CD4-positive, alpha-beta T cell (primary cell): ENCODE data around the gene CADM4. TPM values are rescaled to one million over a fixed set of nuclear protein-coding genes. Genes with fewer than 3 reads are reported as not detected.

ENCODE experiments used
- ATAC-seq: fragments of 200-7000 bp; cut with Tn5 transposase; one replicate; pipeline ENCODE4 v1.10.0; 2022; ENCODE audit warnings: mild to moderate bottlenecking; ENCODE audit not compliant: poor library complexity
- CTCF ChIA-PET: fragments of 350-600 bp; sonication (Branson Sonifier 250); formaldehyde crosslinking; loops from one replicate; lab custom pipeline; 2021; ENCODE audit warnings: antibody characterized with exemption, inconsistent platforms; lab: Charles Lee
- POLR2A ChIA-PET: fragments of 350-600 bp; sonication (Branson Sonifier 250); formaldehyde crosslinking; loops from one replicate; lab custom pipeline; 2021; ENCODE audit warnings: antibody characterized with exemption, inconsistent platforms; lab: Charles Lee
- DNase-seq, 14 experiments: peaks; one replicate each; pipeline ENCODE4 v3.0.0-alpha.2; 2013 to 2020; ENCODE audit warnings: mixed read lengths in 2 of 14
- H3K27ac ChIP-seq, 2 donors: one replicate each; pipeline versions ENCODE4 v1.5.1 to v1.7.0; 2013; ENCODE audit warnings: low read length in 2 of 2, low read depth in 1 of 2, mild to moderate bottlenecking in 1 of 2
- H3K27me3 ChIP-seq, 2 experiments: 1 replicate in 1 of 2; 2 replicates in 1 of 2; pipeline versions ENCODE4 v1.6.1 to v1.7.0; 2013; ENCODE audit warnings: low read length in 2 of 2, control low read depth in 1 of 2, mild to moderate bottlenecking in 1 of 2, moderate library complexity in 1 of 2; ENCODE audit not compliant: insufficient read depth in 2 of 2, control insufficient read depth in 1 of 2
- H3K36me3 ChIP-seq: one replicate; pipeline ENCODE4 v1.6.1; 2013; ENCODE audit warnings: low read length, control low read depth; ENCODE audit not compliant: insufficient read depth
- H3K4me1 ChIP-seq: one replicate; pipeline ENCODE4 v1.6.1; 2013; ENCODE audit warnings: low read length, control low read depth; ENCODE audit not compliant: insufficient read depth
- H3K4me3 ChIP-seq: one replicate; pipeline ENCODE4 v1.5.1; 2013; ENCODE audit warnings: mild to moderate bottlenecking, low read length, moderate library complexity
- H3K9me3 ChIP-seq, 2 experiments: 1 replicate in 1 of 2; 2 replicates in 1 of 2; pipeline versions ENCODE4 v1.6.1 to v1.7.0; 2013; ENCODE audit warnings: low read length in 2 of 2, mild to moderate bottlenecking in 2 of 2, control low read depth in 1 of 2, moderate library complexity in 1 of 2; ENCODE audit not compliant: control insufficient read depth in 1 of 2, insufficient read depth in 1 of 2
- H3K27ac Mint-ChIP-seq: one replicate; pipeline ENCODE4 v1.8.0; 2020; ENCODE audit warnings: mixed read lengths
- H3K27me3 Mint-ChIP-seq: one replicate; pipeline ENCODE4 v1.8.0; 2021; ENCODE audit warnings: mixed read lengths
- H3K36me3 Mint-ChIP-seq: one replicate; pipeline ENCODE4 v1.8.0; 2021; ENCODE audit warnings: low read depth, mixed read lengths
- H3K4me1 Mint-ChIP-seq: one replicate; pipeline ENCODE4 v1.8.0; 2021; ENCODE audit warnings: low read depth, mixed read lengths
- H3K4me3 Mint-ChIP-seq: one replicate; pipeline ENCODE4 v1.8.0; 2020; ENCODE audit warnings: mild to moderate bottlenecking, mixed read lengths
- H3K9me3 Mint-ChIP-seq: one replicate; pipeline ENCODE4 v1.8.0; 2020; ENCODE audit warnings: mixed read lengths
- intact Hi-C, 2 experiments: fragments of 100-400 bp; cut with DNase I in 1 of 2; cut with micrococcal nuclease in 1 of 2; formaldehyde crosslinking; loops; one replicate each; pipeline versions ENCODE4 v1.15.1 to v1.9.0; 2023 to 2025; cut with DNase I, micrococcal nuclease
- total RNA-seq, 174 experiments: library from RNA in 2 of 174; stranded (reverse) in 2 of 174; gene quantifications; one replicate each; pipeline ENCODE4 v1.2.3 and lab custom pipeline; 2021 to 2026
- TF ChIP-seq, protein P1 (sequence below): fragments of 200-600 bp; IDR thresholded peaks from one replicate; pipeline ENCODE4 v1.8.0; 2022; ENCODE audit warnings: antibody characterized with exemption, mild to moderate bottlenecking

The CADM4 gene
- total RNA-seq, 2 experiments from 2014 or later, result 0.28 to 0.36 TPM

DNA sequence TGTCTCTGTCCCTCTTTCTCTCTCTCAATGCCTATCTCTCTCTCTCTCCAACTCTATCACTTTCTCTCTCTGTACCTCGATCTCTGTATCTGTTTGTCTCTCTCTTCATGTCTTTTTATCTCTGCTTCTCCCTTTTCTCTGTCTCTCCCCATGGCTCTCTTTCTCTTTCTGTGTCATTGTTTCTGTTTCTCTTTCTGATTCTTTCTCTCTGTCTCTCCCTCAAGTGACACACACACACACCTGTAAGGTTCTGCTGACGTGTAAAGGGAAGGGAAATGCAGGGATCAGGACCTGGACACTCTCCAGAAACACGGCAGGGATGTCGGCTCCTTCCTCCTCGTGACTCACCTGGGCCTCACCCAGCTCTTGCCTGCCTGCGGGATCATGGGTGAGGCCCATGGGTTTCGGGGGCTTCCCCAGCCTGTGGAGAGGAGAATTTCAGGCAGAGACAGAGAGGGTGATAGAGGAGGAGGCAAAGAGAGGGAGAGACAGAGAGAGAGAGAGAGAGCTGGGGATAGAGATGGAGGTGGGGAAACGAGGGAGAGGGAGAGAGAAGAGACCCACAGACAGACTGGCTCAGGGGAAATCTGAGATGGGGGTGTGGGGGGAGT, 35.7 kb upstream of the CADM4 start:
- H3K27me3 ChIP-seq, result no peaks in the 10 kb centered on the region
- intact Hi-C loops, result loop anchor here in 1 of 2 experiments (10.0 kb wide), 1 partner anchor 109 kb away; the partner anchor contains the start of gene KCNN4
- no peak overlapping the region for H3K27ac ChIP-seq
- H3K36me3 ChIP-seq, result no peaks in the 10 kb centered on the region
- H3K27ac Mint-ChIP-seq, result no peak overlapping the region
- TF ChIP-seq, protein P1, sequence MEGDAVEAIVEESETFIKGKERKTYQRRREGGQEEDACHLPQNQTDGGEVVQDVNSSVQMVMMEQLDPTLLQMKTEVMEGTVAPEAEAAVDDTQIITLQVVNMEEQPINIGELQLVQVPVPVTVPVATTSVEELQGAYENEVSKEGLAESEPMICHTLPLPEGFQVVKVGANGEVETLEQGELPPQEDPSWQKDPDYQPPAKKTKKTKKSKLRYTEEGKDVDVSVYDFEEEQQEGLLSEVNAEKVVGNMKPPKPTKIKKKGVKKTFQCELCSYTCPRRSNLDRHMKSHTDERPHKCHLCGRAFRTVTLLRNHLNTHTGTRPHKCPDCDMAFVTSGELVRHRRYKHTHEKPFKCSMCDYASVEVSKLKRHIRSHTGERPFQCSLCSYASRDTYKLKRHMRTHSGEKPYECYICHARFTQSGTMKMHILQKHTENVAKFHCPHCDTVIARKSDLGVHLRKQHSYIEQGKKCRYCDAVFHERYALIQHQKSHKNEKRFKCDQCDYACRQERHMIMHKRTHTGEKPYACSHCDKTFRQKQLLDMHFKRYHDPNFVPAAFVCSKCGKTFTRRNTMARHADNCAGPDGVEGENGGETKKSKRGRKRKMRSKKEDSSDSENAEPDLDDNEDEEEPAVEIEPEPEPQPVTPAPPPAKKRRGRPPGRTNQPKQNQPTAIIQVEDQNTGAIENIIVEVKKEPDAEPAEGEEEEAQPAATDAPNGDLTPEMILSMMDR, result no peak
- no peaks in the 10 kb centered on the region for H3K9me3 Mint-ChIP-seq
- no peaks in the 10 kb centered on the region for H3K27me3 Mint-ChIP-seq
- ChIA-PET POLR2A (no interaction called here), CTCF (no interaction called here)
- no peak overlapping the region for H3K4me3 ChIP-seq
- H3K9me3 ChIP-seq, result no peaks in the 10 kb centered on the region
- H3K4me1 ChIP-seq, result peaks cover 7% of the 10 kb centered on the region
- no peaks in the 10 kb centered on the region for H3K36me3 Mint-ChIP-seq
- H3K4me1 Mint-ChIP-seq, result peaks cover 6% of the 10 kb centered on the region
- no peak overlapping the region for H3K4me3 Mint-ChIP-seq
- ATAC-seq (no peak), DNase-seq (peak in 2 of 14 experiments; percentile 40 to 54)

DNA sequence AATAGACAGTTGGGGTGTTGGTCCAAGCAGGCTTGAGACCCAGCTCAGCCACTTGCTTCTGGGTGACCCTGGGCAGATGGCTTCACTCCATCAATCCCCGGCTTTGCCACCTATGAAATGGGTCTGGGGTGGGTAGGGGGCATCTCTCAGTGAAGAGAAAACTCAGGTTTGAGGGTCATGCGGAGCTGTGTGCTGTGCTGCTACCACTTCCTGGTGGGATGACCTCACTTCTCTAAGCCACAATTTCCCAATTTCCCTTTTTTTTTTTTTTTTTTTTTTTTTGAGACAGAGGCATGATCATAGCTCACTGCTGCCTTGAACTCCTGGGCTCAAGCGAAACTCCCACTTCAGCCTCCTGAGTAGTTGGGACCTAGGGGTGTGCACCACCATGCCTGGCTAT, 34.9 kb upstream of the CADM4 start:
- Histone ChIP-seq H3K27ac (peak overlapping the region in 1 of 2 donors; percentile 70), H3K4me1 (peaks cover 14% of the 10 kb centered on the region), H3K36me3 (no peaks in the 10 kb centered on the region), H3K9me3 (no peaks in the 10 kb centered on the region), H3K27me3 (no peaks in the 10 kb centered on the region), H3K4me3 (no peak overlapping the region)
- Mint-ChIP-seq H3K27me3 (no peaks in the 10 kb centered on the region), H3K36me3 (no peaks in the 10 kb centered on the region), H3K27ac (no peak overlapping the region), H3K4me3 (no peak overlapping the region), H3K9me3 (no peaks in the 10 kb centered on the region), H3K4me1 (peaks cover 13% of the 10 kb centered on the region)
- intact Hi-C loops, result loop anchor here in 1 of 2 experiments (5.0 to 10.0 kb wide), 2 partner anchors 68 to 110 kb away; partner anchors contain the start of gene KCNN4
- ChIA-PET POLR2A (no interaction called here), CTCF (no interaction called here)
- TF ChIP-seq, protein P1, result no peak
- peak in 2 of 14 experiments; percentile 40 to 58 for DNase-seq
- no peak for ATAC-seq

GRCh38 chr19:43674183-43674582, 34.5 kb upstream of the CADM4 start:
- Mint-ChIP-seq H3K4me3 (no peak overlapping the region), H3K36me3 (no peaks in the 10 kb centered on the region), H3K27ac (no peak overlapping the region), H3K4me1 (peaks cover 14% of the 10 kb centered on the region), H3K9me3 (no peaks in the 10 kb centered on the region), H3K27me3 (no peaks in the 10 kb centered on the region)
- intact Hi-C loops, result loop anchor here in 1 of 2 experiments (5.0 to 10.0 kb wide), 2 partner anchors 68 to 111 kb away; partner anchors contain the start of gene KCNN4
- DNase-seq (peak in 2 of 14 experiments; percentile 67 to 79), ATAC-seq (no peak)
- H3K27me3 ChIP-seq, result no peaks in the 10 kb centered on the region
- POLR2A ChIA-PET, result interaction anchor here (1.1 kb wide), 1 partner anchor 27 kb away, joined by 3 read pairs; no protein-coding TSS in a partner anchor
- no peaks in the 10 kb centered on the region for H3K36me3 ChIP-seq
- H3K4me1 ChIP-seq, result peaks cover 18% of the 10 kb centered on the region
- H3K4me3 ChIP-seq, result no peak overlapping the region
- TF ChIP-seq, protein P1, result no peak
- CTCF ChIA-PET, result interaction anchor here (1.2 kb wide), 1 partner anchor 71 kb away, joined by 5 read pairs; no protein-coding TSS in a partner anchor
- H3K9me3 ChIP-seq, result no peaks in the 10 kb centered on the region
- peak overlapping the region in 1 of 2 donors; percentile 70 for H3K27ac ChIP-seq
